ENCODE measurements around the gene DYNC1I1. TPM values are rescaled to one million over a fixed set of nuclear protein-coding genes. Genes with fewer than 3 reads are reported as not detected.

DYNC1I1 gene
- total and polyA plus RNA-seq, 2 of the 13 experiments (the other 11 are each of a cell fraction or from before 2014, with no cell fraction given): not detected

DNA sequence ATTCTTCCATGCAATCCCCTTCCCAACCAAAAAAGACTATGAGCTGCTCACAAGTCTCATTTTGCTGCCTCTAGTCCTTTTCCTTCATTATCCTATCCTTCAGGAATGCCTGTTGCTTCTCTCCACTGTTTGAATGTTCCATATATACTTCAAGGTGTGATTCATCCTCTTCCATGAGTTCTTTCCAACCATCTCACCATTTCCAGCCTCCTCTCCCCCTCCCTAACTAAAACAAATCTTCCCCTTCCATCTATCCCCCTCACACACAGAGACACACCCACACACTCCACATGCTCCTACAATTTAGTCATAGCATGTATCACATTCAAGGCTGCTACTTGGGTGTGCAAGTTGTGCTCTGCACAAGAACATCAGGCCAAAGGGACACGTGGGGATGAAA, 254.3 kb downstream of the DYNC1I1 start:
- POLR2A ChIA-PET: no interaction called here
- 0% methylated on average over 1 of the region's 1 CpG for WGBS (ENCODE audit: low lambda C conversion rate)
- no peak for FAIRE-seq

More for the DNA sequence above, 254.3 kb downstream of the DYNC1I1 start:
- H3K9me3 ChIP-seq (ENCODE audit: low read length): no peaks in the 10 kb centered on the region
- in situ Hi-C loops (cut with HindIII; ENCODE audit: extremely low pct_ligation_motif_present, low pct_unique_long_range_greater_than_20kb): no loop called here
- H3K4me1 ChIP-seq (ENCODE audit: insufficient read depth, low read length): no peaks in the 10 kb centered on the region
- no peaks in the 10 kb centered on the region for H3K79me2 ChIP-seq (ENCODE audit: insufficient read depth, low read length)
- ATAC-seq (no peak), DNase-seq (ENCODE audit: low spot score) (no peak)
- no peak overlapping the region for H3K4me2 ChIP-seq (ENCODE audit: low read depth, low read length)
- H3K27ac ChIP-seq (ENCODE audit: extremely low read length, insufficient read depth, low read length): no peak overlapping the region
- TF ChIP-seq, protein P1, sequence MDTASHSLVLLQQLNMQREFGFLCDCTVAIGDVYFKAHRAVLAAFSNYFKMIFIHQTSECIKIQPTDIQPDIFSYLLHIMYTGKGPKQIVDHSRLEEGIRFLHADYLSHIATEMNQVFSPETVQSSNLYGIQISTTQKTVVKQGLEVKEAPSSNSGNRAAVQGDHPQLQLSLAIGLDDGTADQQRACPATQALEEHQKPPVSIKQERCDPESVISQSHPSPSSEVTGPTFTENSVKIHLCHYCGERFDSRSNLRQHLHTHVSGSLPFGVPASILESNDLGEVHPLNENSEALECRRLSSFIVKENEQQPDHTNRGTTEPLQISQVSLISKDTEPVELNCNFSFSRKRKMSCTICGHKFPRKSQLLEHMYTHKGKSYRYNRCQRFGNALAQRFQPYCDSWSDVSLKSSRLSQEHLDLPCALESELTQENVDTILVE (CRISPR knock-in tag; IDR thresholded peaks at IDR 0.05): no peak
- TF ChIP-seq ZNF12 (CRISPR knock-in tag; IDR thresholded peaks at IDR 0.05) (no peak), ZNF850 (CRISPR knock-in tag; conservative IDR thresholded peaks at IDR 0.05) (no peak), BHLHE40 (IDR thresholded peaks at IDR 0.05; ENCODE audit: low read length) (no peak), POLR2AphosphoS5 (IDR thresholded peaks at IDR 0.05; ENCODE audit: low read depth, low read length) (no peak), NR2F1 (CRISPR knock-in tag; IDR thresholded peaks at IDR 0.05) (no peak), EED (CRISPR knock-in tag; IDR thresholded peaks at IDR 0.05) (no peak), POGZ (CRISPR knock-in tag; IDR thresholded peaks at IDR 0.05) (no peak)
- TF ChIP-seq, protein P2, sequence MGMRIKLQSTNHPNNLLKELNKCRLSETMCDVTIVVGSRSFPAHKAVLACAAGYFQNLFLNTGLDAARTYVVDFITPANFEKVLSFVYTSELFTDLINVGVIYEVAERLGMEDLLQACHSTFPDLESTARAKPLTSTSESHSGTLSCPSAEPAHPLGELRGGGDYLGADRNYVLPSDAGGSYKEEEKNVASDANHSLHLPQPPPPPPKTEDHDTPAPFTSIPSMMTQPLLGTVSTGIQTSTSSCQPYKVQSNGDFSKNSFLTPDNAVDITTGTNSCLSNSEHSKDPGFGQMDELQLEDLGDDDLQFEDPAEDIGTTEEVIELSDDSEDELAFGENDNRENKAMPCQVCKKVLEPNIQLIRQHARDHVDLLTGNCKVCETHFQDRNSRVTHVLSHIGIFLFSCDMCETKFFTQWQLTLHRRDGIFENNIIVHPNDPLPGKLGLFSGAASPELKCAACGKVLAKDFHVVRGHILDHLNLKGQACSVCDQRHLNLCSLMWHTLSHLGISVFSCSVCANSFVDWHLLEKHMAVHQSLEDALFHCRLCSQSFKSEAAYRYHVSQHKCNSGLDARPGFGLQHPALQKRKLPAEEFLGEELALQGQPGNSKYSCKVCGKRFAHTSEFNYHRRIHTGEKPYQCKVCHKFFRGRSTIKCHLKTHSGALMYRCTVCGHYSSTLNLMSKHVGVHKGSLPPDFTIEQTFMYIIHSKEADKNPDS (CRISPR knock-in tag; IDR thresholded peaks at IDR 0.05): no peak
- TF ChIP-seq, protein P3, sequence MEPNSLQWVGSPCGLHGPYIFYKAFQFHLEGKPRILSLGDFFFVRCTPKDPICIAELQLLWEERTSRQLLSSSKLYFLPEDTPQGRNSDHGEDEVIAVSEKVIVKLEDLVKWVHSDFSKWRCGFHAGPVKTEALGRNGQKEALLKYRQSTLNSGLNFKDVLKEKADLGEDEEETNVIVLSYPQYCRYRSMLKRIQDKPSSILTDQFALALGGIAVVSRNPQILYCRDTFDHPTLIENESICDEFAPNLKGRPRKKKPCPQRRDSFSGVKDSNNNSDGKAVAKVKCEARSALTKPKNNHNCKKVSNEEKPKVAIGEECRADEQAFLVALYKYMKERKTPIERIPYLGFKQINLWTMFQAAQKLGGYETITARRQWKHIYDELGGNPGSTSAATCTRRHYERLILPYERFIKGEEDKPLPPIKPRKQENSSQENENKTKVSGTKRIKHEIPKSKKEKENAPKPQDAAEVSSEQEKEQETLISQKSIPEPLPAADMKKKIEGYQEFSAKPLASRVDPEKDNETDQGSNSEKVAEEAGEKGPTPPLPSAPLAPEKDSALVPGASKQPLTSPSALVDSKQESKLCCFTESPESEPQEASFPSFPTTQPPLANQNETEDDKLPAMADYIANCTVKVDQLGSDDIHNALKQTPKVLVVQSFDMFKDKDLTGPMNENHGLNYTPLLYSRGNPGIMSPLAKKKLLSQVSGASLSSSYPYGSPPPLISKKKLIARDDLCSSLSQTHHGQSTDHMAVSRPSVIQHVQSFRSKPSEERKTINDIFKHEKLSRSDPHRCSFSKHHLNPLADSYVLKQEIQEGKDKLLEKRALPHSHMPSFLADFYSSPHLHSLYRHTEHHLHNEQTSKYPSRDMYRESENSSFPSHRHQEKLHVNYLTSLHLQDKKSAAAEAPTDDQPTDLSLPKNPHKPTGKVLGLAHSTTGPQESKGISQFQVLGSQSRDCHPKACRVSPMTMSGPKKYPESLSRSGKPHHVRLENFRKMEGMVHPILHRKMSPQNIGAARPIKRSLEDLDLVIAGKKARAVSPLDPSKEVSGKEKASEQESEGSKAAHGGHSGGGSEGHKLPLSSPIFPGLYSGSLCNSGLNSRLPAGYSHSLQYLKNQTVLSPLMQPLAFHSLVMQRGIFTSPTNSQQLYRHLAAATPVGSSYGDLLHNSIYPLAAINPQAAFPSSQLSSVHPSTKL (CRISPR knock-in tag; IDR thresholded peaks at IDR 0.05): no peak
- H2AFZ ChIP-seq (ENCODE audit: low read length): no peak overlapping the region
- H3K4me3 ChIP-seq (replicated peaks in 1 of 3; ENCODE audit: insufficient read depth in 1 of 3, low read depth in 2 of 3, low read length in 3 of 3): no peak overlapping the region
- intact Hi-C loops (cut with micrococcal nuclease; ENCODE audit: unreplicated experiment): no loop called here
- no peak overlapping the region for H3K9ac ChIP-seq (ENCODE audit: insufficient read depth, low read depth, low read length)
- no TSS peak for BruUV-seq (replicated peaks)
- no peaks in the 10 kb centered on the region for H3K36me3 ChIP-seq (replicated peaks in 1 of 2; ENCODE audit: control insufficient read depth in 1 of 2, insufficient read depth in 2 of 2, low read length in 2 of 2)
- no peaks in the 10 kb centered on the region for H4K20me1 ChIP-seq (ENCODE audit: insufficient read depth, low read length)
- H3K27me3 ChIP-seq (ENCODE audit: control insufficient read depth in 1 of 2, insufficient read depth in 2 of 2, low read length in 2 of 2): no peaks in the 10 kb centered on the region
- CTCF ChIA-PET (ENCODE audit: low intra/inter-chr PET ratio, low total read pairs): no interaction called here

Measured in HepG2 (cell line).